Measurements from ENCODE around the gene CHAF1B. TPM values are rescaled to one million over a fixed set of nuclear protein-coding genes. Genes with fewer than 3 reads are reported as not detected.
"Not testable (repeated sequence)": the region's sequence is repeated elsewhere in the genome, so short reads cannot be mapped to it uniquely, and the experiment has no call there.

The CHAF1B gene
- total RNA-seq, 2 experiments from 2014 or later = 33.2 to 36.3 TPM

- ChIA-PET POLR2A (interaction anchor here (0.5 to 0.7 kb wide), 4 partner anchors 31 to 215 kb away, joined by 3 to 4 read pairs (median 3); no protein-coding TSS in a partner anchor), CTCF (interaction anchor here (1.0 kb wide), 1 partner anchor 17 kb away, joined by 6 read pairs; no protein-coding TSS in a partner anchor)
- ATAC-seq (no peak), DNase-seq (no peak)
- Mint-ChIP-seq H3K4me3 (no peak overlapping the region), H3K9me3 (ENCODE audit: low read depth) (no peaks in the 10 kb centered on the region), H3K4me1 (peaks cover 14% of the 10 kb centered on the region), H3K36me3 (ENCODE audit: low read depth) (peaks cover 56% of the 10 kb centered on the region), H3K27ac (no peak overlapping the region), H3K27me3 (no peaks in the 10 kb centered on the region)
- intact Hi-C loops (cut with DNase I, micrococcal nuclease) = loop anchor here in 1 of 2 experiments (5.0 kb wide), 1 partner anchor 247 kb away; no protein-coding TSS in a partner anchor
Observed at GRCh38 chr21:36388835-36389234, 3.6 kb downstream of the CHAF1B start.

GRCh38 chr21:36391649-36392048, 6.5 kb downstream of the CHAF1B start:
- DNase-seq; H3K4me1 Mint-ChIP-seq; H3K4me3 Mint-ChIP-seq; H3K27me3 Mint-ChIP-seq; H3K9me3 Mint-ChIP-seq (ENCODE audit: low read depth); POLR2A ChIA-PET; intact Hi-C loops (cut with DNase I, micrococcal nuclease); ATAC-seq; H3K27ac Mint-ChIP-seq: not testable (repeated sequence)
- peaks cover 65% of the 10 kb centered on the region for H3K36me3 Mint-ChIP-seq (ENCODE audit: low read depth)
- CTCF ChIA-PET = interaction anchor here (0.5 to 1.1 kb wide), 2 partner anchors 252 to 562 kb away, joined by 3 to 4 read pairs; no protein-coding TSS in a partner anchor

GRCh38 chr21:36395353-36396111, 10.3 kb downstream of the CHAF1B start:
- ChIA-PET POLR2A (no interaction called here), CTCF (interaction anchor here (0.9 to 1.0 kb wide), 2 partner anchors 27 to 277 kb away, joined by 3 read pairs; no protein-coding TSS in a partner anchor)
- H3K36me3 Mint-ChIP-seq (ENCODE audit: low read depth) = peaks cover 57% of the 10 kb centered on the region
- ATAC-seq (no peak), DNase-seq (no peak)
- intact Hi-C loops (cut with DNase I, micrococcal nuclease) = no loop called here
- no peaks in the 10 kb centered on the region for H3K9me3 Mint-ChIP-seq (ENCODE audit: low read depth)
- H3K27ac Mint-ChIP-seq = no peak overlapping the region
- H3K4me1 Mint-ChIP-seq = no peaks in the 10 kb centered on the region
- H3K4me3 Mint-ChIP-seq = no peak overlapping the region
- no peaks in the 10 kb centered on the region for H3K27me3 Mint-ChIP-seq

- ATAC-seq = no peak
- CTCF ChIA-PET = interaction anchor here (0.6 to 0.9 kb wide), 2 partner anchors 26 to 277 kb away, joined by 3 read pairs; no protein-coding TSS in a partner anchor
Observed at GRCh38 chr21:36396325-36396724, 11.1 kb downstream of the CHAF1B start.

GRCh38 chr21:36396971-36397370, 11.8 kb downstream of the CHAF1B start:
- H3K27me3 Mint-ChIP-seq = no peaks in the 10 kb centered on the region

More at GRCh38 chr21:36396325-36396724, 11.1 kb downstream of the CHAF1B start:
- H3K27me3 Mint-ChIP-seq = no peaks in the 10 kb centered on the region
- no peaks in the 10 kb centered on the region for H3K4me1 Mint-ChIP-seq
- intact Hi-C loops (cut with DNase I, micrococcal nuclease) = no loop called here
- no peaks in the 10 kb centered on the region for H3K9me3 Mint-ChIP-seq (ENCODE audit: low read depth)
- no peak for DNase-seq
- no peak overlapping the region for H3K4me3 Mint-ChIP-seq
- H3K27ac Mint-ChIP-seq = no peak overlapping the region
- H3K36me3 Mint-ChIP-seq (ENCODE audit: low read depth) = peaks cover 53% of the 10 kb centered on the region
- POLR2A ChIA-PET = no interaction called here

GRCh38 chr21:36397606-36398005, 12.4 kb downstream of the CHAF1B start:
- Mint-ChIP-seq H3K4me3 (no peak overlapping the region), H3K9me3 (ENCODE audit: low read depth) (no peaks in the 10 kb centered on the region), H3K4me1 (no peaks in the 10 kb centered on the region), H3K27ac (no peak overlapping the region), H3K36me3 (ENCODE audit: low read depth) (peaks cover 52% of the 10 kb centered on the region), H3K27me3 (no peaks in the 10 kb centered on the region)
- intact Hi-C loops (cut with DNase I, micrococcal nuclease) = no loop called here
- DNase-seq (no peak), ATAC-seq (no peak)
- POLR2A ChIA-PET = interaction anchor here (0.7 kb wide), 1 partner anchor 29 kb away, joined by 4 read pairs; no protein-coding TSS in a partner anchor
- CTCF ChIA-PET = interaction anchor here (0.6 to 0.9 kb wide), 2 partner anchors 73 to 428 kb away, joined by 3 read pairs; no protein-coding TSS in a partner anchor

More at GRCh38 chr21:36396971-36397370, 11.8 kb downstream of the CHAF1B start:
- H3K9me3 Mint-ChIP-seq (ENCODE audit: low read depth) = no peaks in the 10 kb centered on the region
- DNase-seq (no peak), ATAC-seq (no peak)
- H3K27ac Mint-ChIP-seq = no peak overlapping the region
- POLR2A ChIA-PET = interaction anchor here (0.7 kb wide), 1 partner anchor 28 kb away, joined by 4 read pairs; no protein-coding TSS in a partner anchor
- intact Hi-C loops (cut with DNase I, micrococcal nuclease) = no loop called here
- H3K4me3 Mint-ChIP-seq = no peak overlapping the region
- H3K36me3 Mint-ChIP-seq (ENCODE audit: low read depth) = peaks cover 51% of the 10 kb centered on the region
- no peaks in the 10 kb centered on the region for H3K4me1 Mint-ChIP-seq
- CTCF ChIA-PET = interaction anchor here (0.6 to 0.9 kb wide), 3 partner anchors 10 to 429 kb away, joined by 3 read pairs; no protein-coding TSS in a partner anchor

GRCh38 chr21:36399736-36400135, 14.5 kb downstream of the CHAF1B start:
- ATAC-seq; intact Hi-C loops (cut with DNase I, micrococcal nuclease); H3K4me3 Mint-ChIP-seq; H3K9me3 Mint-ChIP-seq (ENCODE audit: low read depth); H3K4me1 Mint-ChIP-seq; POLR2A ChIA-PET; DNase-seq; H3K27me3 Mint-ChIP-seq; H3K27ac Mint-ChIP-seq: not testable (repeated sequence)
- peaks cover 48% of the 10 kb centered on the region for H3K36me3 Mint-ChIP-seq (ENCODE audit: low read depth)
- CTCF ChIA-PET = interaction anchor here (0.6 kb wide), 1 partner anchor 174 kb away, joined by 3 read pairs; no protein-coding TSS in a partner anchor

GRCh38 chr21:36400719-36401118, 15.5 kb downstream of the CHAF1B start:
- ATAC-seq = no peak
- Mint-ChIP-seq H3K27me3 (no peaks in the 10 kb centered on the region), H3K4me1 (no peaks in the 10 kb centered on the region), H3K4me3 (no peak overlapping the region), H3K9me3 (ENCODE audit: low read depth) (no peaks in the 10 kb centered on the region), H3K27ac (no peak overlapping the region), H3K36me3 (ENCODE audit: low read depth) (peaks cover 47% of the 10 kb centered on the region)
- intact Hi-C loops (cut with DNase I, micrococcal nuclease) = no loop called here
- ChIA-PET POLR2A (no interaction called here), CTCF (no interaction called here)
- DNase-seq = no peak

GRCh38 chr21:36402339-36402738, 17.1 kb downstream of the CHAF1B start:
- Mint-ChIP-seq H3K4me1 (no peaks in the 10 kb centered on the region), H3K27me3 (no peaks in the 10 kb centered on the region), H3K9me3 (ENCODE audit: low read depth) (no peaks in the 10 kb centered on the region), H3K36me3 (ENCODE audit: low read depth) (peaks cover 42% of the 10 kb centered on the region), H3K4me3 (no peak overlapping the region), H3K27ac (no peak overlapping the region)
- ChIA-PET POLR2A (no interaction called here), CTCF (interaction anchor here (0.7 kb wide), 1 partner anchor 172 kb away, joined by 3 read pairs; no protein-coding TSS in a partner anchor)
- DNase-seq = no peak
- no peak for ATAC-seq
- intact Hi-C loops (cut with DNase I, micrococcal nuclease) = no loop called here

- Mint-ChIP-seq H3K27me3 (no peaks in the 10 kb centered on the region), H3K36me3 (ENCODE audit: low read depth) (peaks cover 47% of the 10 kb centered on the region)
- no peak for ATAC-seq
Observed at GRCh38 chr21:36403713-36404112, 18.5 kb downstream of the CHAF1B start.

GRCh38 chr21:36408568-36408967, 23.4 kb downstream of the CHAF1B start:
- no peaks in the 10 kb centered on the region for H3K27me3 Mint-ChIP-seq
- H3K36me3 Mint-ChIP-seq (ENCODE audit: low read depth) = peaks cover 49% of the 10 kb centered on the region
- H3K4me3 Mint-ChIP-seq = no peak overlapping the region
- CTCF ChIA-PET = no interaction called here
- POLR2A ChIA-PET = no interaction called here
- ATAC-seq (no peak), DNase-seq (no peak)
- no peak overlapping the region for H3K27ac Mint-ChIP-seq
- intact Hi-C loops (cut with DNase I, micrococcal nuclease) = no loop called here
- no peaks in the 10 kb centered on the region for H3K4me1 Mint-ChIP-seq
- H3K9me3 Mint-ChIP-seq (ENCODE audit: low read depth) = no peaks in the 10 kb centered on the region

More at GRCh38 chr21:36403713-36404112, 18.5 kb downstream of the CHAF1B start:
- no peaks in the 10 kb centered on the region for H3K4me1 Mint-ChIP-seq
- no peak overlapping the region for H3K27ac Mint-ChIP-seq
- POLR2A ChIA-PET = no interaction called here
- H3K9me3 Mint-ChIP-seq (ENCODE audit: low read depth) = no peaks in the 10 kb centered on the region
- intact Hi-C loops (cut with DNase I, micrococcal nuclease) = no loop called here
- no peak overlapping the region for H3K4me3 Mint-ChIP-seq
- no peak for DNase-seq
- CTCF ChIA-PET = no interaction called here
